ENCODE results near the gene AGPAT4.

Gene AGPAT4

DNA sequence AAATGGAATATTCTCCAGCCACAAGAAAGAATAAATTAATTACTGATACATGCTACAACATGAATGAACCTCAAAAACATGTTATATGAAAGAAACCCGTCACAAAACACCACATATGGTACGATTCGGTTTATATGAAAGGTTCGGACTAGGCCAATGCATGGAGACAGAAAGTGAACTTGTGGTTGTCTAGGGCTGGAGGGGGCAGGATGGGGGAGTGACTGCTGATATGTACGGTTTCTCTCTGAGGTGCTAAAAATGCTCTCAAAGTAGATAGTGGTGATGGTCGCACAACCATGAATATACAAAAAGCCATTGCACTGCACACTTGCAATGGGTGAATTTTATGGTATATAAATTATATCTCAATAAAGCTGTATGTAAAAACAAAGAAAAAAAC, 18.3 kb downstream of the AGPAT4 start:
- no peak for TF ChIP-seq POLR2A (IDR thresholded peaks at IDR 0.05; ENCODE audit: low read depth, low read length)
- DNase-seq (ENCODE audit: insufficient read length, low spot score) (no peak), FAIRE-seq (no peak)

DNA sequence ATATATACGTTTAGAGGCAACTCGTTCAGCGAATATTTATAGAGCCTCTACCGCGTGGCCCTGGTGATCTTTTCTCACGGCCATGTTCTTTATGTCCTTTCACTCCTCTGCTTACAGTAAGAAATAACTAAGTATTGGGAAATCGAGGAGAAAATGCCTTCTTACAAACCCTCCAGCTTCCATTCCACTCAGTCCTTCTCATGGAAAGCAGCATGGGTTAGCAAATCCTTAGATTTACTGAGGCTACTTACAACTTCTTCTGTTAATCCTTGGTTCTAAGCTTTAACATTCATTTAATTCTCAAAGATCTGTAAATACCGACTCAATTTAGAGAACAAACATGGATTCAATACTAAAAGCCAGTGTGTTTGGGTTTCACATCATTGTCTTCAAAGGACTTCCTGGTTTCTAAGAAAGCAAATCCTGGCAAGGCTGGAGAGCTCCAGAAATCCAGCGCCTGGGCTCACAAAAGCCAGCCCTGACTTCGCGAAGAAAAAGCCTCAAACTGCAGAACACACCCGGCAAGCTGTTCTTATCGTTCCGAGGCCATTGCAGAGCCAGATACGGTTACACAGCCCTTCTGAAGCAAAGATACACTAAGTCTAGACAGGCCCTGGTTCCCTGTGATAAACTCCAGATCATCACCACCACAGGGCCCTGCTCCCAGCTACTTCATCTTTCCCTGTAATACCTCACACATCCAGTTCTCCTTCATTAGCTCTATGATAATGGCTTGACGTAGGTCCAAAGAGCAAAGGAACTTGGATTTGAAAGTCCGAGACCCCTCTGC, 19.2 kb downstream of the AGPAT4 start:
- no peak for TF ChIP-seq POLR2A (IDR thresholded peaks at IDR 0.05; ENCODE audit: low read depth, low read length)
- DNase-seq (ENCODE audit: insufficient read length, low spot score) (no peak), FAIRE-seq (no peak)

DNA sequence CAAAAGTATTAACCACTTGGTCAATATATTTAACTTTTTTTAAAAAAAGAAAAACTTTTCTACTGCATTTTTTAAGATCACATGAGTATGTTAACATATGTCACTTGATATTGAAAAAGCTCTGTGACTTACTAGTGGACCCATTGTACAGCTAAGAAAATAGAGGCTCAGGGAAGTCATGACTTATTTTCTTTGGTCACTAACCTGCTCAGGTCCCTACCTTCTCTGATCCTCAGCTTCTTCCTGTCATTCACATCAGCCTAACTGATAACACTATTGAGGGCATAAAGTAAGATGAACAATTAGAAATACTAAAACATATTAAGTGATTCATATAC, 19.8 kb downstream of the AGPAT4 start:
- TF ChIP-seq POLR2A (IDR thresholded peaks at IDR 0.05; ENCODE audit: low read depth, low read length) = no peak
- DNase-seq (ENCODE audit: insufficient read length, low spot score) = no peak
- FAIRE-seq = no peak

DNA sequence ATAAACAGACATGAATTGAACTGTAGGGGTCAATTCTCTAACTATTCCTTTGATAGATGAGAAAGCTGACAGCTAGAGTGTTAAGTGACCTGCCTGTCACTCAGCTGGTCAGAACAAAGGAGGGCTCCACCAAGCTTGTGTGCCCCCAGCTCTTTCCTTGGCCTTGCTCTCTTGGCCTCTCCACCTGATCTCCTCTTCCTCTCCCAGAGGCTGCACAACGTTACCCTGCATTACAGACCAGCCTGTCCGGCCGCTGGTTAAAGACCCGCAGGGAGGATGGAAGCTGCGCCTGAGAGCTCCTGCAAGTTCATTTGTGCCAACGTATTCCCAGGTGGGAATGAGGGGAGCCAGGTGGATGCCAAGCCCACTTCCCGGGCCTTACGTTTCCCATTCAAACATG, 22.5 kb downstream of the AGPAT4 start:
- FAIRE-seq (no peak), DNase-seq (ENCODE audit: insufficient read length, low spot score) (no peak)
- no peak for TF ChIP-seq POLR2A (IDR thresholded peaks at IDR 0.05; ENCODE audit: low read depth, low read length)

DNA sequence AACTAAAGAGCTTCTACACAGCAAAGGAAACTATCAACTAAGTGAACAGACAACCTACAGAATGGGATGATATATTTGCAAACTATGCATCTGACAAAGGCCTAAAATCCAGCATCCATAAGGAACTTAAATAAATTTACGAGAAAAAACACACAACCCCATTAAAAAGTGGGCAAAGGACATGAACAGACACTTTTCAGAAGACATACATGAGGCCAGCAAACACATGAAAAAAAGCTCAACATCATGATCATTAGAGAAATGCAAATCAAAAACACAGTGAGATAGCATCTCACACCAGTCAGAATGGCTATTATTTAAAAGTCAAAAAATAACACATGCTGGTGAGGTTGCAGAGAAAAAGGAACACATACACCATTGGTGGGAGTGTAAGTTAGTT, 24.5 kb downstream of the AGPAT4 start:
- DNase-seq (ENCODE audit: insufficient read length, low spot score) (no peak), FAIRE-seq (no peak)
- TF ChIP-seq POLR2A (IDR thresholded peaks at IDR 0.05; ENCODE audit: low read depth, low read length) = no peak

DNA sequence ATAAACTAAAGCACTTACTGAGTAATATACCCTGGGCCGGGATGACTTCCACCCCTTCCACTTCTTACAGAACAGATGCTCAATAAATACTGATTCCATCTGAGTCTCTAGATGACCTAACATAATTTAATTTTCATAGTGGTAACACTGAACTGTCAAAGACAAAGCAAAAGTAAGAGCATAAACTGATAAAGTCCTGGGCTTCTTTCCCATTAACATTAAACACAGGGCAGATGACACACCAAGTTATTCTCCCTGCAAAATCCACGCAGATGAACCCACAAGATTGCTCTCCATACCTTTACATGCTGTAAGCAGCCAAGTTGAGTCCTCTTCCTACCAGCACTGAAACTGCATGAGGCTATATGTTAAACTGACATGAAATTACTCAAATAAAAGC, 27.1 kb downstream of the AGPAT4 start:
- no peak for DNase-seq (ENCODE audit: insufficient read length, low spot score)
- no peak for TF ChIP-seq POLR2A (IDR thresholded peaks at IDR 0.05; ENCODE audit: low read depth, low read length)
- no peak for FAIRE-seq

DNA sequence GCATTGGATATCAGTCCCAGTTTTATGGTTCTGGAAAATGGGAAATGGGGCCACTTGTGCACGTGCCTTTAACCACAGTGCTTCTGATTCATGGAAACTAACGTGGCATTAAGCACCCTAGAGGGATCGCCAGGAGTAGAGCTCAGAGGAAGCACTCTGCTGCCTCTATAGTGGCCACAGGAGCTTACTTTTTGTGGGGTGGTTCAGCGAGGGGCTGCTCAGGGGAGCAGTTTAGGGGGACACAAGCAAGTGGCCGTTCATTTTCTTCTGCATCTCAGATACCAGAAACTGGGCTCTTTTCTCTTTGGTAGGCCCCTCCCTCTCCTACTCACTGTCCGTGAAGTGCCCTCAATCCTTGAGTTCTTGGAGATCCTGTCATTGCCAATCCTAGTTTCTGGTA, 28.5 kb downstream of the AGPAT4 start:
- no peak for TF ChIP-seq POLR2A (IDR thresholded peaks at IDR 0.05; ENCODE audit: low read depth, low read length)
- DNase-seq (ENCODE audit: insufficient read length, low spot score) (no peak), FAIRE-seq (no peak)

DNA sequence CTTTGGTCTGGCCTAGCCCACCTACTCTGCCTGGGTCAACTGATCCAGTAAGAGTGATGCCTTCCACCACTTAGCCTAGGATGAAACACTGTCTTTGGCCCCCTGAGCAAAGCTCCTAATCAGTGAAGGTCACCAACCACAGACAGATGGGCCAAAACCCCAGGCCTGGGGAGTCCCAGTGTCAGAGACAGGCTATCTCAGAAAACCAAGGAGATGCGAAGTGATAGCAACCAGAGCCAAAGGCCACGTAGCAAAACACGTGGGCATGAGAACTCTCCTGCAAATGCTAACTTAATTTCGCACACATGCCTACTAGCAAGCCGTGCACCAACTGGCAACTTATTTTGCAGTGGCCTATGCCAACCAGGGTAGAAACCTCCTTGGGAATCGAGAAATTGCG, 29.1 kb downstream of the AGPAT4 start:
- no peak for TF ChIP-seq POLR2A (IDR thresholded peaks at IDR 0.05; ENCODE audit: low read depth, low read length)
- DNase-seq (ENCODE audit: insufficient read length, low spot score) (no peak), FAIRE-seq (no peak)

DNA sequence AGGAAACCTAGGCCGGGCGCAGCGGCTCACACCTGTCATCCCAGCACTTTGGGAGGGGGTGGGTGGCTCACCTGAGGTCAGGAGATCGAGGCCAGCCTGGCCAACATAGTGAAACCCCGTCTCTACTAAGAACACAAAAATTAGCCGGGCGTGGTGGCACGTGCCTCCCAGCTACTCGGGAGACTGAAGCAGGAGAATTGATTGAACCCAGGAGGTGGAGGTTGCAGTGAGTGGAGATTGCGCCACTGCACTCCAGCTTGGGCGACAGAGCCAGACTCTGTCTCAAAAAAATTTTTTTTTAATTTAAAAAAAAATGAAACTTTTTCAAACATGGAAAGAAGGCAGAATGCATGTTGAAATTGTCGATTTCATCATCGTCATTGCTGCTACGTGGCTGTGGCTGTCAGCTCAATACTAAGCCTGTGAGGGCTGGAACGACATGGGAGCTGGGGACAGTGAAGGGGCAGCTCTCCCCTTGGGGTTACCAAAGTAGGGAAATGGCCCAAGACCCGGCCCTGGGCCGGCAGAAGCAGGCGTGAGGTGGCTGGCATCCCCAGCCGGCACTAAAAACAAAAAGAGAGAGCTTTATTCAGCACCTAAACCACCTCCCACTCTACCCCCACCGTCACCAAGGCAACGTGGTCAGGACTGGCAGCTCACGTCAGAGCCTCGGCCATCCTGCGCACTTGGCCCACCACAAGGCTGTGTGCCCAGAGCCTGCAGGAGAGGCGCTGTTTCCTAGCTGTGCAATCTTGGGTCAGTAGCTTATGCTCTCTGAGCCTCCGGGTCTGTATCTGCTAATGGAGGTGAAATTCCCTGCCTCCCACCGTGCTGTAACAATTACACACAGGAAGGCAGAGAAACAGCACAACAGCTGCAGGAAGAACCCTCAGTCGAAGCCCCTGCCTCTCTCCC, 30.8 kb downstream of the AGPAT4 start:
- TF ChIP-seq POLR2A (IDR thresholded peaks at IDR 0.05; ENCODE audit: low read depth, low read length) = no peak
- FAIRE-seq (no peak), DNase-seq (ENCODE audit: insufficient read length, low spot score) (no peak)

DNA sequence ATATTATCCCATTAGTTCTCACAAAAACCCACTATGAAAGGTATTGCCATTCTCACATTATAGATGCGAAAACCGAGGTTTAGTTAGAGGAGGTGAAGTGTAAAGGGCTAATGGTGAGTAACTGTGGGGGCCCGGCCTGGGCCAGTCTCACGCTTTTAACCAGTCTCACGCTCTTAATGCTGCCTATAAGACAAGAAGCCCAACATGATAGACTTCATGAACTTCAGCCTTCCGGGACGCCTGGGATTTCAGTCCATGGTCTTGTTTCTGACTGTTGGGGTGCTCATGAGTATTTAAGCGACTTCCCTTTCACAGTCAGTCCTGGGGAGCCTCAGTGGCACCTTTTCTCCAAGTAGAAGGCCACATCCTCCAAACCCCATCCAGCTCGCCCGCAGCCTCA, 31.7 kb downstream of the AGPAT4 start:
- no peak for FAIRE-seq
- TF ChIP-seq POLR2A (IDR thresholded peaks at IDR 0.05; ENCODE audit: low read depth, low read length) = no peak

DNA sequence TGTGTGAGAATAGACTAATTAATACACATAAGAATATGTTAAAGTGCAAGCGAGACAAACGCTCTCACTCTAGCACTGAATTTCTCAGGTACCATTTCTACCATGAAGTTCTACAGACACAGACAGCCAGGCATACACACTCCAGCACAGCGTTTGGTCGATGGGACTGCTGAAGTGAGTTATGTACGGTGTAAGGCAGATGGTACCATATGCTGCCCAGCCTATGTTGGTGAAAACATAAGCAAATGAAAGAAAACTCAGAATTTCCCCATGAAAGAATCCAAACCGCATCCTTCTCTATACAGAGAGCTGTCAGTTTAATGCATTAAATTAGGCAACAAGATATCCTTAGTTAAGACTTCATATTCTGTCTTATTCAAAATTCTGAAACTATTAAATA, 34.9 kb downstream of the AGPAT4 start:
- FAIRE-seq = no peak
- DNase-seq (ENCODE audit: insufficient read length, low spot score) = no peak
- TF ChIP-seq POLR2A (IDR thresholded peaks at IDR 0.05; ENCODE audit: low read depth, low read length) = no peak

More for the DNA sequence above, 31.7 kb downstream of the AGPAT4 start:
- no peak for DNase-seq (ENCODE audit: insufficient read length, low spot score)

DNA sequence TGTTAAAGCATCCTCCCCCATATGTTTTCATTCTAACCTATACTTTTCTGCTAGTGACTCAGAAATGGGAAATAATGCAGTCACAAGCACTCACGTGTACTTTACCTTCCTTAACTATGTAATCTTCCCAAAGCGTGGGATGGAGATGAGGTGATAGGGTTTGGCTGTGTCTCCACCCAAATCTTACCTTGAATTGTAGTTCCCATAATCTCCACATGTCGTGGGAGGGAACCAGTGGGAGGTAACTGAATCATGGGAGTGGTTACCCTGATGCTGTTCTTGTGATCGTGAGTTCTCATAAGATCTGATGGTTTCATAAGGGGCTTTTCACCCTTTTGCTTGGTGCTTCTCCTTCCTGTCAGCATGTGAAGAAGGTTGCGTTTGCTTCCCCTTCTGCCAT, 35.4 kb downstream of the AGPAT4 start:
- TF ChIP-seq POLR2A (IDR thresholded peaks at IDR 0.05; ENCODE audit: low read depth, low read length) = no peak
- FAIRE-seq = no peak

DNA sequence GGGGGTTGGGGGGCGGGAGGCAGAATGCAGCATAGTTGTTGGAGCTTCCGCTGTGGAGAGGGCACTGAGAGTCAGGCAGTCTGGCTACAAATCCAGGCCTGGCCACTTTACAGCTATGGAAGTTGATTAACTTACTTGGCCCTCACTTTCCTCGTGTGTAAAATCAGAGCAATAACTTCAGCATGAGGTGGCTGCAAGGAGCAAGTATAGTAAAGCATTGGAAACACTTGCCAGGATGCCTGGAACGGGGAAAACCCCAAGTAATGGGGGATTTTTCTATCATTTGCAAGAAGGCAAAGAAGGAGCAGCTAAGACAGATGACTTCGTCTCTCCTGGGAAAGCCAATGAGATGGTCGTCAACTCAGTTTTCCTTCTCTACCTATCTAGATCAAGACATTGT, 35.8 kb downstream of the AGPAT4 start:
- no peak for FAIRE-seq
- DNase-seq (ENCODE audit: insufficient read length, low spot score) = no peak
- TF ChIP-seq POLR2A (IDR thresholded peaks at IDR 0.05; ENCODE audit: low read depth, low read length) = no peak

More for the DNA sequence above, 35.4 kb downstream of the AGPAT4 start:
- DNase-seq (ENCODE audit: insufficient read length, low spot score) = no peak

DNA sequence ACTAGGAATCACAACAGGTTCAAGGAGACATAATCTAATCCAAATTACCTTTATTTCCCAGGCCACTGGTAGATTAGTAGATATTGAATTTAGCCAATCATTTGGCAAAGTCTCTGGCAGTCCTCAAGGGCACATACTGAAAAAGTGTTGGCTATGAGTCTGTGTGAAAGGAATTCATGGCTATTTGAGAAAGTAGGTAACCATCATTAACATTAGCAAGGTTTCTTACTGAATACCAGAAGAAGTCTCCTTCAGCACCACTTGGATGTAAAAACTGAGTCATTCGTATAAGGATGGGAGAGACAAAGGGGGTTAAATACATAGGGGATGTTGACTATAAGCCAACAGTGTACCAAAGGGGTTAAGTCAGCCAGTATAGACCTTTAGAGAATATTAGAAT, 36.7 kb downstream of the AGPAT4 start:
- no peak for DNase-seq (ENCODE audit: insufficient read length, low spot score)
- TF ChIP-seq POLR2A (IDR thresholded peaks at IDR 0.05; ENCODE audit: low read depth, low read length) = no peak
- FAIRE-seq = no peak

All from H54 (cell line).